Non-pigmented ciliary epithelial cell (primary cell): ENCODE results near the gene ATXN1.
A peak's percentile ranks its signal among the peaks of the same experiment; 100 is the strongest.

ENCODE experiments used
- DNase-seq: peaks from one replicate; pipeline ENCODE4 v3.0.0-alpha.2; 2010; ENCODE audit warnings: low read depth

Gene ATXN1

GRCh38 chr6:16331384-16332174 lies 429.7 kb downstream of the ATXN1 start:
- DNase-seq, result no peak

- DNase-seq, result no peak
Measured at GRCh38 chr6:16329233-16329632, 432.0 kb downstream of the ATXN1 start.

GRCh38 chr6:16327777-16328325 lies 433.4 kb downstream of the ATXN1 start:
- no peak for DNase-seq

- DNase-seq, result no peak
Measured at GRCh38 chr6:16326971-16327776, 434.1 kb downstream of the ATXN1 start.

GRCh38 chr6:16326531-16326930 lies 434.7 kb downstream of the ATXN1 start:
- no peak for DNase-seq

GRCh38 chr6:16324606-16325225 lies 436.5 kb downstream of the ATXN1 start:
- DNase-seq, result no peak

GRCh38 chr6:16324184-16324583 lies 437.1 kb downstream of the ATXN1 start:
- DNase-seq, result no peak

GRCh38 chr6:16322666-16323312 lies 438.5 kb downstream of the ATXN1 start:
- DNase-seq, result peak; percentile 84

GRCh38 chr6:16321826-16322225 lies 439.4 kb downstream of the ATXN1 start:
- DNase-seq, result no peak

- DNase-seq, result no peak
Measured at GRCh38 chr6:16321341-16321710, 439.9 kb downstream of the ATXN1 start.

- DNase-seq, result no peak
Measured at GRCh38 chr6:16320533-16321340, 440.5 kb downstream of the ATXN1 start.

- DNase-seq, result peak; percentile 83
Measured at GRCh38 chr6:16319813-16320532, 441.3 kb downstream of the ATXN1 start.

- DNase-seq, result no peak
Measured at GRCh38 chr6:16318953-16319720, 442.1 kb downstream of the ATXN1 start.

GRCh38 chr6:16318538-16318937 lies 442.7 kb downstream of the ATXN1 start:
- DNase-seq, result peak; percentile 64

GRCh38 chr6:16316741-16317251 lies 444.5 kb downstream of the ATXN1 start:
- no peak for DNase-seq

GRCh38 chr6:16314296-16314695 lies 447.0 kb downstream of the ATXN1 start:
- no peak for DNase-seq

- DNase-seq, result no peak
Measured at GRCh38 chr6:16313732-16314131, 447.5 kb downstream of the ATXN1 start.

GRCh38 chr6:16311763-16312162 lies 449.5 kb downstream of the ATXN1 start:
- DNase-seq, result no peak

GRCh38 chr6:16306334-16306733 lies 454.9 kb downstream of the ATXN1 start:
- DNase-seq, result no peak

- DNase-seq, result no peak
Measured at GRCh38 chr6:16305788-16306187, 455.5 kb downstream of the ATXN1 start.
